GM12878 (cell line): ENCODE measurements around the gene CYSTM1. TPM values are rescaled to one million over a fixed set of nuclear protein-coding genes. Genes with fewer than 3 reads are reported as not detected.

ENCODE experiments used
- ATAC-seq: fragments of 200-7000 bp; cut with Tn5 transposase; 3 replicates; pipeline ENCODE4 v1.9.1; 2020; ENCODE audit warnings: mild to moderate bottlenecking, moderate library complexity
- BruUV-seq: library from RNA; stranded (reverse); fragments of 400-500 nt; replicated peaks from 2 replicates; lab custom pipeline; 2021; lab: Mats Ljungman, UMichigan
- CTCF ChIA-PET: fragments of 300-600 bp; sonication (Branson Sonifier 250); formaldehyde crosslinking; extraction: SDS; loops from one replicate; lab custom pipeline; 2021; ENCODE audit warnings: inconsistent platforms; lab: Yijun Ruan, JAX
- POLR2A ChIA-PET: fragments of 350-600 bp; formaldehyde crosslinking; extraction: SDS; loops from one replicate; lab custom pipeline; 2021; ENCODE audit warnings: inconsistent platforms; lab: Charles Lee
- RAD21 ChIA-PET: fragments of 300-600 bp; sonication (Branson Sonifier 250); formaldehyde crosslinking; loops from one replicate; lab custom pipeline; 2023; ENCODE audit warnings: antibody characterized with exemption; ENCODE audit not compliant: unreplicated experiment; lab: Charles Lee
- SMC1A ChIA-PET: fragments of 300-600 bp; sonication (Branson Sonifier 250); formaldehyde crosslinking; loops from one replicate; lab custom pipeline; 2023; ENCODE audit not compliant: unreplicated experiment, uncharacterized antibody; lab: Charles Lee
- DNase-seq: peaks from one replicate; pipeline ENCODE4 v3.0.0-alpha.2; 2011; ENCODE audit warnings: low read depth, low spot score
- FAIRE-seq: peaks from 3 replicates; lab custom pipeline; 2011; peaks lifted over from hg19 to GRCh38; lab: Jason Lieb, UNC
- H2AFZ ChIP-seq: 2 replicates; pipeline ENCODE4 v1.6.0; 2011; ENCODE audit warnings: low read depth, low read length, control low read depth; ENCODE audit not compliant: control insufficient read depth
- H3K27ac ChIP-seq: 2 replicates; pipeline ENCODE4 v1.5.1; 2011; ENCODE audit warnings: control low read depth; ENCODE audit not compliant: control insufficient read depth, insufficient read depth
- H3K27me3 ChIP-seq, 2 experiments: replicated peaks in 1 of 2; 2 replicates each; pipeline versions ENCODE4 v1.6.0 to v1.6.1; 2011; ENCODE audit warnings: low read length in 1 of 2; ENCODE audit not compliant: control insufficient read depth in 2 of 2, insufficient read depth in 2 of 2
- H3K36me3 ChIP-seq, 2 experiments: 2 replicates each; pipeline ENCODE4 v1.5.1; 2011; ENCODE audit warnings: low read length in 1 of 2; ENCODE audit not compliant: control insufficient read depth in 2 of 2, insufficient read depth in 2 of 2
- H3K4me1 ChIP-seq: 2 replicates; pipeline ENCODE4 v1.6.1; 2011; ENCODE audit warnings: mild to moderate bottlenecking, low read length, moderate library complexity, mixed read lengths; ENCODE audit not compliant: control insufficient read depth, insufficient read depth
- H3K4me2 ChIP-seq: 2 replicates; pipeline ENCODE4 v1.6.0; 2011; ENCODE audit warnings: control low read depth; ENCODE audit not compliant: control insufficient read depth, insufficient read depth
- H3K4me3 ChIP-seq: fragments of 200-600 bp; sonication (generic); 2 replicates; pipeline ENCODE4 v1.5.1; 2016
- H3K79me2 ChIP-seq: 2 replicates; pipeline ENCODE4 v1.6.0; 2011; ENCODE audit warnings: low read length; ENCODE audit not compliant: control insufficient read depth, insufficient read depth
- H3K9ac ChIP-seq: 2 replicates; pipeline ENCODE4 v1.8.0; 2011; ENCODE audit warnings: low read length, control low read depth, mixed read lengths; ENCODE audit not compliant: control insufficient read depth, insufficient read depth
- H3K9me3 ChIP-seq: replicated peaks from 3 replicates; pipeline ENCODE4 v1.5.1; 2011; ENCODE audit warnings: mild to moderate bottlenecking, low read length; ENCODE audit not compliant: control insufficient read depth, insufficient read depth
- H4K20me1 ChIP-seq: 2 replicates; pipeline ENCODE4 v1.6.0; 2011; ENCODE audit not compliant: control insufficient read depth, insufficient read depth
- E2F4 ChIP-seq: IDR thresholded peaks from 2 replicates; pipeline ENCODE4 v1.6.1; 2012; ENCODE audit warnings: low read depth, low read length, improper control_type of control experiment
- MYB ChIP-seq: fragments of 150-350 bp; IDR thresholded peaks from 2 replicates; pipeline ENCODE4 v1.6.1; 2014; ENCODE audit warnings: mild to moderate bottlenecking, low read depth, low read length, borderline replicate concordance
- PML ChIP-seq: IDR thresholded peaks from 2 replicates; pipeline ENCODE4 v1.6.1; 2012; ENCODE audit warnings: low read length, inconsistent platforms
- SMARCA5 ChIP-seq: fragments of 450-650 bp; IDR thresholded peaks from 2 replicates; pipeline ENCODE4 v1.6.1; 2017; ENCODE audit warnings: mild to moderate bottlenecking
- SUPT20H ChIP-seq: IDR thresholded peaks from 2 replicates; pipeline ENCODE4 v1.6.1; 2011; ENCODE audit warnings: low read depth, mild to moderate bottlenecking, low read length, moderate library complexity, borderline replicate concordance; ENCODE audit not compliant: control insufficient read depth
- ZBTB33 ChIP-seq: fragments of 450-650 bp; IDR thresholded peaks from 2 replicates; pipeline ENCODE4 v1.6.1; 2017; ENCODE audit warnings: mild to moderate bottlenecking
- WGBS: methylation state at CpG from one replicate; pipeline ENCODE4 v1.1.6; 2016; ENCODE audit warnings: low lambda C conversion rate; ENCODE audit not compliant: insufficient replicate concordance, insufficient coverage; ENCODE audit errors: missing lambda C conversion rate; 5-methylcytosine and 5-hydroxymethylcytosine counted together
- in situ Hi-C: fragments of 300-500 bp; cut with MboI; formaldehyde crosslinking; loops from 9 replicates; pipeline ENCODE4 v1.14.3; 2018; ENCODE audit warnings: mixed read lengths
- intact Hi-C: fragments of 100-400 bp; cut with micrococcal nuclease; formaldehyde crosslinking; loops from one replicate; pipeline ENCODE4 v1.14.2; 2022; ENCODE audit not compliant: unreplicated experiment
- polyA plus RNA-seq, 11 experiments: library from polyadenylated mRNA; depleted of rRNA in 4 of 11; unstranded in 6 of 11; stranded (reverse) in 5 of 11; fragments of >200 nt; fragmentation: Nextera tagmentation in 4 of 11; fragmentation: Illumina TruSeq in 1 of 11; extraction: Ambion mirVana in 4 of 11; extraction: Trizol in 1 of 11; gene quantifications; 1 replicate in 1 of 11; 2 replicates in 10 of 11; pipeline versions ENCODE4 v1.2.1 to v1.2.3, GENCODE V29; 2011 to 2016; ENCODE audit warnings: inconsistent platforms in 2 of 11, missing spikeins in 2 of 11, low read depth in 1 of 11
- total RNA-seq, 4 experiments: library from RNA; depleted of rRNA in 3 of 4; stranded (reverse); fragments of >200 nt in 3 of 4; fragmentation: Illumina TruSeq in 1 of 4; extraction: Trizol in 1 of 4; gene quantifications; 2 replicates each; pipeline versions ENCODE4 v1.2.1 to v1.2.3, GENCODE V29; 2013 to 2021

CYSTM1 gene
- total and polyA plus RNA-seq, 10 of the 15 experiments (the other 5 are each of a cell fraction or from before 2014, with no cell fraction given), result 52.7 to 261 (median 98.7) TPM

- SMC1A ChIA-PET, result interaction anchor here (0.9 to 4.6 kb wide), 8 partner anchors 9 to 73 kb away, joined by 3 to 66 read pairs (median 10); no protein-coding TSS in a partner anchor
- Histone ChIP-seq H4K20me1 (peaks cover 4% of the 10 kb centered on the region; the same call in 1 of the 2 replicates), H3K27me3 (peaks cover 6% of the 10 kb centered on the region in 2 experiments; a peak in 3 of 4 replicates), H3K9ac (no peak overlapping the region), H3K27ac (no peak overlapping the region), H2AFZ (no peak overlapping the region), H3K79me2 (no peaks in the 10 kb centered on the region), H3K4me3 (no peak overlapping the region), H3K4me2 (no peak overlapping the region), H3K4me1 (peaks cover 6% of the 10 kb centered on the region; the same call in 1 of the 2 replicates), H3K36me3 (no peaks in the 10 kb centered on the region), H3K9me3 (no peaks in the 10 kb centered on the region)
- BruUV-seq, result no TSS peak
- TF ChIP-seq MYB, result no peak
- no peak for TF ChIP-seq SUPT20H
- TF ChIP-seq E2F4, result no peak
- TF ChIP-seq SMARCA5, result no peak
- TF ChIP-seq PML, result no peak
- TF ChIP-seq ZBTB33, result no peak
- RAD21 ChIA-PET, result interaction anchor here (0.7 to 2.8 kb wide), 9 partner anchors 10 to 368 kb away, joined by 3 to 64 read pairs (median 5); no protein-coding TSS in a partner anchor
- FAIRE-seq (no peak), DNase-seq (no peak), ATAC-seq (no peak)
- CTCF ChIA-PET, result interaction anchor here (0.6 to 19.8 kb wide), 14 partner anchors 9 to 356 kb away, joined by 3 to 353 read pairs (median 6); no protein-coding TSS in a partner anchor
- POLR2A ChIA-PET, result interaction anchor here (0.5 kb wide), 1 partner anchor 139 kb away, joined by 6 read pairs; no protein-coding TSS in a partner anchor
- WGBS, result 71% methylated on average over 7 of the region's 7 CpGs
- in situ Hi-C loops, result no loop called here
- intact Hi-C loops, result no loop called here
Observed at GRCh38 chr5:140142856-140143255, 32.1 kb upstream of the CYSTM1 start.
